B cell (primary cell): ENCODE results near the gene KDELR3. TPM values are rescaled to one million over a fixed set of nuclear protein-coding genes. Genes with fewer than 3 reads are reported as not detected.

Experiments
- ATAC-seq: fragments of 200-7000 bp; cut with Tn5 transposase; one replicate; pipeline ENCODE4 v1.10.0; 2021; ENCODE audit warnings: low read depth, mild to moderate bottlenecking, moderate number of reproducible peaks, moderate library complexity
- CTCF ChIA-PET: fragments of 350-600 bp; sonication (Branson Sonifier 250); formaldehyde crosslinking; loops from one replicate; lab custom pipeline; 2021; ENCODE audit warnings: antibody characterized with exemption, inconsistent platforms; lab: Charles Lee
- POLR2A ChIA-PET: fragments of 350-600 bp; sonication (Branson Sonifier 250); formaldehyde crosslinking; loops from one replicate; lab custom pipeline; 2021; ENCODE audit warnings: antibody characterized with exemption; lab: Charles Lee
- DNase-seq: peaks from one replicate; pipeline ENCODE4 v3.0.0; 2013
- H2AFZ ChIP-seq: 2 replicates; pipeline ENCODE4 v1.6.1; 2012; ENCODE audit warnings: mild to moderate bottlenecking, low read depth, low read length; ENCODE audit not compliant: insufficient read depth, poor library complexity, severe bottlenecking
- H3K27ac ChIP-seq, 2 donors: 1 replicate in 1 of 2; 2 replicates in 1 of 2; pipeline ENCODE4 v1.5.1; 2012 to 2013; ENCODE audit warnings: low read length in 2 of 2, mild to moderate bottlenecking in 2 of 2, moderate library complexity in 1 of 2
- H3K27me3 ChIP-seq, 4 experiments: fragments of 200-600 bp in 1 of 4; sonication (generic) in 1 of 4; replicated peaks in 1 of 4; 1 replicate in 2 of 4; 2 replicates in 2 of 4; pipeline versions ENCODE4 v1.6.1 to v1.7.0; 2013 to 2016; ENCODE audit warnings: low read length in 3 of 4, mild to moderate bottlenecking in 2 of 4, mixed read lengths in 1 of 4, moderate library complexity in 1 of 4; ENCODE audit not compliant: insufficient read depth in 4 of 4, control insufficient read depth in 3 of 4; ENCODE audit errors: control extremely low read depth in 1 of 4
- H3K36me3 ChIP-seq, 2 experiments: replicated peaks in 1 of 2; 1 replicate in 1 of 2; 2 replicates in 1 of 2; pipeline versions ENCODE4 v1.6.1 to v1.7.1; 2013; ENCODE audit warnings: low read length in 1 of 2; ENCODE audit not compliant: insufficient read depth in 2 of 2, control insufficient read depth in 1 of 2; ENCODE audit errors: control extremely low read depth in 1 of 2, extremely low read depth in 1 of 2
- H3K4me1 ChIP-seq, 2 donors: fragments of 200-600 bp in 1 of 2; sonication (generic) in 1 of 2; 1 replicate in 1 of 2; 2 replicates in 1 of 2; pipeline versions ENCODE4 v1.5.1 to v1.6.1; 2013 to 2017; ENCODE audit warnings: low read length in 2 of 2; ENCODE audit not compliant: control insufficient read depth in 2 of 2, insufficient read depth in 2 of 2
- H3K4me2 ChIP-seq: replicated peaks from 2 replicates; pipeline ENCODE3; 2012; ENCODE audit warnings: mild to moderate bottlenecking, low read depth, low read length; ENCODE audit not compliant: poor library complexity, severe bottlenecking
- H3K4me3 ChIP-seq, 5 experiments: fragments of 200-600 bp in 1 of 5; sonication (generic) in 1 of 5; 1 replicate in 3 of 5; 2 replicates in 2 of 5; pipeline versions ENCODE4 v1.5.1 to v1.7.0; 2011 to 2016; ENCODE audit warnings: low read length in 4 of 5, mild to moderate bottlenecking in 4 of 5, low read depth in 2 of 5, control low read depth in 1 of 5, moderate library complexity in 1 of 5; ENCODE audit not compliant: insufficient read depth in 1 of 5; ENCODE audit errors: control extremely low read depth in 1 of 5, extremely low read depth in 1 of 5
- H3K79me2 ChIP-seq: fragments of 200-600 bp; sonication (generic); one replicate; pipeline ENCODE4 v1.6.0; 2016; ENCODE audit warnings: low read length; ENCODE audit not compliant: control insufficient read depth, insufficient read depth
- H3K9ac ChIP-seq: fragments of 200-600 bp; sonication (generic); 2 replicates; pipeline ENCODE4 v1.6.1; 2017; ENCODE audit warnings: mild to moderate bottlenecking, low read length, moderate library complexity
- H3K9me3 ChIP-seq, 3 donors: one replicate each; pipeline versions ENCODE4 v1.6.1 to v1.7.1; 2013; ENCODE audit warnings: low read length in 2 of 3; ENCODE audit not compliant: control insufficient read depth in 2 of 3, insufficient read depth in 1 of 3; ENCODE audit errors: control extremely low read depth in 1 of 3
- H4K20me1 ChIP-seq: 2 replicates; pipeline ENCODE4 v1.6.0; 2012; ENCODE audit warnings: mild to moderate bottlenecking, low read length; ENCODE audit not compliant: insufficient read depth, control insufficient read depth, poor library complexity, severe bottlenecking
- H3K27ac Mint-ChIP-seq: one replicate; pipeline ENCODE4 v1.8.0; 2021; ENCODE audit warnings: mixed read lengths
- H3K27me3 Mint-ChIP-seq: one replicate; pipeline ENCODE4 v1.8.0; 2021; ENCODE audit warnings: mixed read lengths
- H3K4me1 Mint-ChIP-seq: one replicate; pipeline ENCODE4 v1.8.0; 2021; ENCODE audit warnings: mixed read lengths
- H3K4me3 Mint-ChIP-seq: one replicate; pipeline ENCODE4 v1.8.0; 2021; ENCODE audit warnings: mixed read lengths
- H3K9me3 Mint-ChIP-seq: one replicate; pipeline ENCODE4 v1.8.0; 2022; ENCODE audit warnings: mixed read lengths; ENCODE audit not compliant: insufficient read depth
- CTCF ChIP-seq: fragments of 200-600 bp; IDR thresholded peaks from one replicate; pipeline ENCODE4 v1.8.0; 2022; ENCODE audit warnings: antibody characterized with exemption, mild to moderate bottlenecking
- EZH2 ChIP-seq: IDR thresholded peaks from 2 replicates; pipeline ENCODE4 v1.6.1; 2012; ENCODE audit warnings: borderline replicate concordance, low read depth, mild to moderate bottlenecking, moderate library complexity, low read length; ENCODE audit not compliant: insufficient read depth, poor library complexity, severe bottlenecking
- WGBS: methylation state at CpG from one replicate; pipeline ENCODE4 v1.1.5; 2013; ENCODE audit warnings: missing lambda C conversion rate; ENCODE audit not compliant: insufficient coverage; 5-methylcytosine and 5-hydroxymethylcytosine counted together
- intact Hi-C: fragments of 100-400 bp; cut with micrococcal nuclease; formaldehyde crosslinking; loops from one replicate; pipeline ENCODE4 v1.10.0; 2022
- polyA plus RNA-seq: library from polyadenylated mRNA; depleted of rRNA; stranded (reverse); fragments of >200 nt; gene quantifications from 2 replicates; pipeline ENCODE4 v1.2.3, GENCODE V29; 2012
- total RNA-seq, 2 donors: library from RNA; stranded (reverse); fragments of 120-200 nt in 1 of 2; gene quantifications; 1 replicate in 1 of 2; 2 replicates in 1 of 2; pipeline versions ENCODE4 v1.2.3 to v1.2.4, GENCODE V29; 2013 to 2022

The KDELR3 gene
- total and polyA plus RNA-seq, 2 donors (not counting 1 experiment from before 2014, with no cell fraction given) = not detected

GRCh38 chr22:38450234-38450797 is 17.6 kb upstream of the KDELR3 start:
- Mint-ChIP-seq H3K9me3 (no peaks in the 10 kb centered on the region), H3K4me1 (peaks cover 9% of the 10 kb centered on the region), H3K27me3 (peaks cover 47% of the 10 kb centered on the region), H3K27ac (no peak overlapping the region), H3K4me3 (no peak overlapping the region)
- DNase-seq (no peak), ATAC-seq (no peak)
- H3K4me1 ChIP-seq = peaks cover 8 to 15% of the 10 kb centered on the region in 2 donors
- CTCF ChIA-PET = no interaction called here
- intact Hi-C loops = no loop called here
- no peaks in the 10 kb centered on the region for H3K79me2 ChIP-seq
- H3K4me2 ChIP-seq = no peak overlapping the region
- H3K9ac ChIP-seq = no peak overlapping the region
- H2AFZ ChIP-seq = no peak overlapping the region
- peaks cover 0 to 41% (median 20%) of the 10 kb centered on the region in 4 experiments for H3K27me3 ChIP-seq
- H3K4me3 ChIP-seq = no peak overlapping the region
- H3K27ac ChIP-seq = no peak overlapping the region
- 68% methylated on average over 10 of the region's 11 CpGs for WGBS
- H4K20me1 ChIP-seq = no peaks in the 10 kb centered on the region
- POLR2A ChIA-PET = no interaction called here
- TF ChIP-seq CTCF (no peak), EZH2 (no peak)
- peaks cover 0 to 9% (median 0%) of the 10 kb centered on the region in 3 donors for H3K9me3 ChIP-seq
- H3K36me3 ChIP-seq = no peaks in the 10 kb centered on the region

GRCh38 chr22:38451404-38451803 is 16.5 kb upstream of the KDELR3 start:
- ChIA-PET CTCF (interaction anchor here (0.6 kb wide), 1 partner anchor 946 kb away, joined by 3 read pairs; no protein-coding TSS in a partner anchor), POLR2A (no interaction called here)
- Histone ChIP-seq H3K79me2 (no peaks in the 10 kb centered on the region), H3K4me2 (no peak overlapping the region), H2AFZ (no peak overlapping the region), H3K36me3 (no peaks in the 10 kb centered on the region), H3K4me1 (peaks cover 12 to 23% of the 10 kb centered on the region in 2 donors), H4K20me1 (no peaks in the 10 kb centered on the region), H3K27me3 (peaks cover 0 to 44% (median 24%) of the 10 kb centered on the region in 4 experiments), H3K4me3 (no peak overlapping the region), H3K27ac (no peak overlapping the region), H3K9ac (no peak overlapping the region), H3K9me3 (peaks cover 0 to 9% (median 0%) of the 10 kb centered on the region in 3 donors)
- ATAC-seq (no peak), DNase-seq (no peak)
- Mint-ChIP-seq H3K27me3 (peaks cover 47% of the 10 kb centered on the region), H3K4me1 (peaks cover 11% of the 10 kb centered on the region), H3K9me3 (no peaks in the 10 kb centered on the region), H3K27ac (no peak overlapping the region), H3K4me3 (no peak overlapping the region)
- WGBS = 92% methylated on average over 2 of the region's 2 CpGs
- no peak for TF ChIP-seq CTCF
- no peak for TF ChIP-seq EZH2
- intact Hi-C loops = no loop called here
